Brain microvascular endothelial cell (primary cell): ENCODE results near the gene GJB3.

Experiments
- DNase-seq: peaks from one replicate; pipeline ENCODE4 v3.0.0-alpha.2; 2020
- H3K27ac ChIP-seq: fragments of 250-450 bp; sonication (Bioruptor Pico); 2 replicates; pipeline ENCODE4 v1.5.1; 2020; ENCODE audit warnings: mild to moderate bottlenecking, moderate library complexity
- H3K27me3 ChIP-seq: fragments of 250-450 bp; sonication (Bioruptor Pico); replicated peaks from 2 replicates; pipeline ENCODE4 v1.5.1; 2020; ENCODE audit warnings: mild to moderate bottlenecking
- H3K36me3 ChIP-seq: fragments of 250-450 bp; sonication (Bioruptor Pico); replicated peaks from 2 replicates; pipeline ENCODE4 v1.5.1; 2020; ENCODE audit warnings: mild to moderate bottlenecking
- H3K4me3 ChIP-seq: 2 replicates; pipeline ENCODE4 v1.5.1; 2011; ENCODE audit warnings: low read depth, mild to moderate bottlenecking, control low read depth, low read length, moderate library complexity
- CTCF ChIP-seq: IDR thresholded peaks from 2 replicates; pipeline ENCODE4 v1.5.1; 2011; ENCODE audit warnings: low read depth, mild to moderate bottlenecking, moderate library complexity, low read length, control low read depth, inconsistent platforms; ENCODE audit errors: missing control alignments
- in situ Hi-C: cut with HindIII; loops from 2 replicates; pipeline ENCODE4 v1.10.0; 2017; ENCODE audit warnings: low sequenced_read_pairs, low pct_ligation_motif_present

GJB3 gene

GRCh38 chr1:34784751-34785221 is 3.8 kb downstream of the GJB3 start:
- Histone ChIP-seq H3K27ac (no peak overlapping the region), H3K36me3 (no peaks in the 10 kb centered on the region), H3K4me3 (no peak overlapping the region), H3K27me3 (peaks cover 30% of the 10 kb centered on the region)
- in situ Hi-C loops = no loop called here
- DNase-seq = no peak
- no peak for TF ChIP-seq CTCF

- TF ChIP-seq CTCF = no peak
- no peak for DNase-seq
- peaks cover 24% of the 10 kb centered on the region for H3K27me3 ChIP-seq
- no peak overlapping the region for H3K4me3 ChIP-seq
- no peak overlapping the region for H3K27ac ChIP-seq
- H3K36me3 ChIP-seq = no peaks in the 10 kb centered on the region
- in situ Hi-C loops = no loop called here
Observed at GRCh38 chr1:34785231-34785874, 4.3 kb downstream of the GJB3 start.

- TF ChIP-seq CTCF = no peak
- Histone ChIP-seq H3K36me3 (no peaks in the 10 kb centered on the region), H3K27ac (no peak overlapping the region), H3K27me3 (peaks cover 18% of the 10 kb centered on the region), H3K4me3 (no peak overlapping the region)
- in situ Hi-C loops = no loop called here
- no peak for DNase-seq
Observed at GRCh38 chr1:34785875-34786470, 5.0 kb downstream of the GJB3 start.

- no peak overlapping the region for H3K27ac ChIP-seq
- peak; percentile 76 for DNase-seq
- peaks cover 10% of the 10 kb centered on the region for H3K27me3 ChIP-seq
- H3K36me3 ChIP-seq = no peaks in the 10 kb centered on the region
- no peak overlapping the region for H3K4me3 ChIP-seq
- TF ChIP-seq CTCF = peak; percentile 94
- in situ Hi-C loops = no loop called here
Observed at GRCh38 chr1:34786521-34787325, 5.7 kb downstream of the GJB3 start.

- in situ Hi-C loops = no loop called here
- TF ChIP-seq CTCF = peak; percentile 34
- Histone ChIP-seq H3K27ac (no peak overlapping the region), H3K4me3 (no peak overlapping the region), H3K27me3 (peaks cover 6% of the 10 kb centered on the region), H3K36me3 (no peaks in the 10 kb centered on the region)
- peak; percentile 24 for DNase-seq
Observed at GRCh38 chr1:34787461-34788420, 6.7 kb downstream of the GJB3 start.
